Smooth muscle cell (in vitro differentiated cells): ENCODE measurements around the gene PROX2. TPM values are rescaled to one million over a fixed set of nuclear protein-coding genes. Genes with fewer than 3 reads are reported as not detected.
A peak's percentile ranks its signal among the peaks of the same experiment; 100 is the strongest.

Experiments used
- DNase-seq: peaks from one replicate; lab custom pipeline; 2025; ENCODE audit not compliant: unreplicated experiment; lab: John Stamatoyannopoulos, UW
- H2AFZ ChIP-seq: fragments of 200-600 bp; sonication (generic); 2 replicates; pipeline ENCODE4 v1.6.0; 2016; ENCODE audit warnings: antibody characterized with exemption, low read depth, mild to moderate bottlenecking
- H3F3A ChIP-seq: fragments of 200-600 bp; sonication (generic); 2 replicates; pipeline ENCODE4 v1.6.0; 2017; ENCODE audit warnings: antibody characterized with exemption, low read depth
- H3K27ac ChIP-seq: fragments of 200-600 bp; sonication (generic); 2 replicates; pipeline ENCODE4 v1.5.1; 2016; ENCODE audit warnings: low read depth, mild to moderate bottlenecking
- H3K27me3 ChIP-seq: fragments of 200-600 bp; sonication (generic); 2 replicates; pipeline ENCODE4 v1.6.1; 2016; ENCODE audit warnings: low read depth, mild to moderate bottlenecking
- H3K36me3 ChIP-seq: fragments of 200-600 bp; sonication (generic); 2 replicates; pipeline ENCODE4 v1.5.1; 2016; ENCODE audit warnings: low read depth
- H3K4me1 ChIP-seq: fragments of 200-600 bp; sonication (generic); 2 replicates; pipeline ENCODE4 v1.5.1; 2016; ENCODE audit warnings: low read depth
- H3K4me2 ChIP-seq: fragments of 200-600 bp; sonication (generic); 2 replicates; pipeline ENCODE4 v1.6.0; 2016; ENCODE audit warnings: mild to moderate bottlenecking
- H3K4me3 ChIP-seq: fragments of 200-600 bp; sonication (generic); 2 replicates; pipeline ENCODE4 v1.5.1; 2016; ENCODE audit warnings: mild to moderate bottlenecking
- H3K79me2 ChIP-seq: fragments of 200-600 bp; sonication (generic); 2 replicates; pipeline ENCODE4 v1.6.0; 2016; ENCODE audit warnings: low read depth, mild to moderate bottlenecking
- H3K9ac ChIP-seq: fragments of 200-600 bp; sonication (generic); 2 replicates; pipeline ENCODE4 v1.6.0; 2016; ENCODE audit warnings: low read depth
- H3K9me3 ChIP-seq: fragments of 200-600 bp; sonication (generic); replicated peaks from 2 replicates; pipeline ENCODE4 v1.5.1; 2016; ENCODE audit warnings: low read depth
- H4K20me1 ChIP-seq: fragments of 200-600 bp; sonication (generic); 2 replicates; pipeline ENCODE4 v1.6.0; 2016; ENCODE audit warnings: low read depth
- CTCF ChIP-seq: fragments of 200-600 bp; sonication (generic); IDR thresholded peaks from 2 replicates; pipeline ENCODE4 v1.5.1; 2017; ENCODE audit warnings: borderline replicate concordance, mild to moderate bottlenecking, antibody characterized with exemption; ENCODE audit not compliant: insufficient read depth, poor library complexity, severe bottlenecking
- WGBS: methylation state at CpG from one replicate; pipeline ENCODE4 v1.1.7; 2016; ENCODE audit warnings: low lambda C conversion rate; 5-methylcytosine and 5-hydroxymethylcytosine counted together
- polyA plus RNA-seq: library from polyadenylated mRNA; unstranded; fragments of >200 nt; fragmentation: Nextera tagmentation; extraction: Ambion mirVana; gene quantifications from 2 replicates; pipeline ENCODE4 v1.2.1, GENCODE V29; 2016
- total RNA-seq: library from RNA; depleted of rRNA; stranded (reverse); fragments of >200 nt; gene quantifications from 2 replicates; pipeline ENCODE4 v1.2.3, GENCODE V29; 2014

The PROX2 gene
- total and polyA plus RNA-seq, 2 experiments from 2014 or later, result 0.08 TPM; not detected in 1

GRCh38 chr14:74881431-74882102 is 5.6 kb upstream of the PROX2 start, which contains the start of gene DLST:
Gene DLST (plus strand): TSS chr14:74881916. CDS start chr14:74881954, 38 bp downstream.
- H3K4me1 ChIP-seq, result peaks cover 19% of the 10 kb centered on the region
- WGBS, result 1% methylated on average over 38 of the region's 53 CpGs
- peak; percentile 60 for DNase-seq
- peak within 1 kb of the TSS; percentile 76 for H3K4me3 ChIP-seq
- H3K27ac ChIP-seq, result peak within 1 kb of the TSS; percentile 75
- H3F3A ChIP-seq, result peaks cover 30% of the 10 kb centered on the region
- peak within 1 kb of the TSS; percentile 49 for H2AFZ ChIP-seq
- TF ChIP-seq CTCF, result no peak
- H3K9me3 ChIP-seq, result no peaks in the 10 kb centered on the region
- H3K4me2 ChIP-seq, result peak within 1 kb of the TSS; percentile 93
- H3K9ac ChIP-seq, result peak within 1 kb of the TSS; percentile 87
- no peaks in the 10 kb centered on the region for H3K27me3 ChIP-seq
- peaks cover 44% of the 10 kb centered on the region for H4K20me1 ChIP-seq
- peaks cover 43% of the 10 kb centered on the region for H3K79me2 ChIP-seq
- no peaks in the 10 kb centered on the region for H3K36me3 ChIP-seq

GRCh38 chr14:74879427-74880182 is 3.7 kb upstream of the PROX2 start:
- H2AFZ ChIP-seq, result no peak overlapping the region
- no peaks in the 10 kb centered on the region for H3K27me3 ChIP-seq
- H3K4me1 ChIP-seq, result peaks cover 11% of the 10 kb centered on the region
- H3K9me3 ChIP-seq, result no peaks in the 10 kb centered on the region
- H3K4me2 ChIP-seq, result peak overlapping the region; percentile 51
- 25% methylated on average over 3 of the region's 3 CpGs for WGBS
- H3K27ac ChIP-seq, result peak overlapping the region; percentile 61
- TF ChIP-seq CTCF, result no peak
- H3K4me3 ChIP-seq, result no peak overlapping the region
- H4K20me1 ChIP-seq, result peaks cover 25% of the 10 kb centered on the region
- H3K79me2 ChIP-seq, result peaks cover 25% of the 10 kb centered on the region
- no peak overlapping the region for H3K9ac ChIP-seq
- peaks cover 19% of the 10 kb centered on the region for H3F3A ChIP-seq
- H3K36me3 ChIP-seq, result no peaks in the 10 kb centered on the region
- DNase-seq, result no peak

GRCh38 chr14:74875204-74875603 is 741 bp downstream of the PROX2 start:
- Histone ChIP-seq H3K36me3 (no peaks in the 10 kb centered on the region), H3K4me3 (no peak overlapping the region), H3K79me2 (no peaks in the 10 kb centered on the region), H3K9ac (no peak overlapping the region), H3F3A (peaks cover 7% of the 10 kb centered on the region), H3K9me3 (no peaks in the 10 kb centered on the region), H2AFZ (no peak overlapping the region), H3K27me3 (no peaks in the 10 kb centered on the region), H3K4me2 (no peak overlapping the region), H3K4me1 (peaks cover 3% of the 10 kb centered on the region), H4K20me1 (no peaks in the 10 kb centered on the region), H3K27ac (no peak overlapping the region)
- no peak for DNase-seq
- no peak for TF ChIP-seq CTCF
- 95% methylated on average over 5 of the region's 5 CpGs for WGBS
